Activated CD4-positive, alpha-beta T cell treated with anti-CD3 and anti-CD28 coated beads for 4 hours (primary cell): ENCODE results near the gene CCDC102B.
"Not testable (repeated sequence)": the region's sequence is repeated elsewhere in the genome, so short reads cannot be mapped to it uniquely, and the experiment has no call there.

Experiments
- DNase-seq, 2 donors: peaks; one replicate each; pipeline ENCODE4 v3.0.0-alpha.2; 2020

CCDC102B gene

DNA sequence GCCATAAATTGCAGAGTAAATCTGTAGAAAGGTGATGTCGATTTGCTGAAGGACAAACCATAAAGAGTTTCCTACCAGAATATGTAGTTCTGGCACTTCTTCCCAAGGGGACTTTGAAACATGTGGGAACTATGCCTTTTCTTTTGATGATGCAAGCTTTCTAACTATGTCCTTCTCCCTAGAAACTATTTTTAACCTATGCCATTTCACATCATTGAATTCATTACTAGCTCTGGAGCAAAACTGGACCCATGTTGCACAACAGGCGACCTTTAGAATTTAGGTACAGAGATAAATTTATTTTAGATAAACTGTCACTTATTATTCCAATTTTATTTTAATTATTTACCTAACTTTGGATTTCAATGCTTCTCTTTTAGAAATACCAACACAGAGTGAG, 186.5 kb downstream of the CCDC102B start:
- DNase-seq: no peak

DNA sequence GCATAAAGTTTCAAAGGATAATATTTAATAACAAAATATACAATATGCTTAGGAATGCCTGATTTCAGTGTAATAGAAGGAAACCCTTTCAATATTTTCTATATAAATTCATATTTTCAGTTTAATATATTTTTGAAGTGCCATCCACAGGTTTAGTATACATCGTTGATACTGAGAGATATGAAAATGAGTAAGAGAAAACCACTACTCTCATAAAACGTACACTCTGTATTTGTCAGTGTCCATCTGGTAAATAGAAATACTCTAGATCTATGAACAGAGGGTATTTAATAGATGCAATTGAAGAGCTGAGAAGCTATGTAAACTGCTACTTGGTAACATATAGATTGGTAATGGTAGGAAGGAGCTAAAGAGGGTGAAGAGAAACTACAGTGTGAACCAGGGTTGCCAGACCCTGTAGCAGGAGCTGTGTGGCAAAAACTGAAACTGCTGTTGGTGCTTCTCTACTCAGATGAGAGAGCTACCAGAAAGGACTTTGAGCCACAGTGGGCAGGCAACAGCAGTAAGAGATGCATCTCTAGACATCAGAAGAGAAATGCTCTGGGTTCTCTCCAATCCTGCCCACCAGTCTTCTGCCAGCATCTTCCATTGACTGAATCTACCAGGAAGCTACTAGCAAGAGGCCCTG, 187.4 kb downstream of the CCDC102B start:
- DNase-seq: no peak

DNA sequence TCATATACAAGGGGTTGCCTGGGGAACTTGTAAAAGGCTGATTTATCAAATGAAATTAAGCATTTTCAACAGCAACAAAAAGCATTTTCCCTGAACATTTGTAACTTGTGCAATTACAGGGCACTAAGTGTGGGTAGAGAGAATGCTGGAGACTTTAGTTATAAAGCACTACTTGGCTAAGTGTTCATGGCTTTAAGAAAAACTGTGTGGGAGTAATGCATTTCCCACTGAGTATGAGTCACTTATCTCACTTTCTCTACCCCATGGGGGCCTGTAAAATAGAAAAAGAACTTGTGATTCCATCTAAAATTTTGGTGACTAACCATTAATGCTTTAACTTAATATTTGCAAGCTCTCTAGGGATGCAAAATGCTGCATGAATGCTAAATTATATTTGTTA, 193.4 kb downstream of the CCDC102B start:
- no peak for DNase-seq

DNA sequence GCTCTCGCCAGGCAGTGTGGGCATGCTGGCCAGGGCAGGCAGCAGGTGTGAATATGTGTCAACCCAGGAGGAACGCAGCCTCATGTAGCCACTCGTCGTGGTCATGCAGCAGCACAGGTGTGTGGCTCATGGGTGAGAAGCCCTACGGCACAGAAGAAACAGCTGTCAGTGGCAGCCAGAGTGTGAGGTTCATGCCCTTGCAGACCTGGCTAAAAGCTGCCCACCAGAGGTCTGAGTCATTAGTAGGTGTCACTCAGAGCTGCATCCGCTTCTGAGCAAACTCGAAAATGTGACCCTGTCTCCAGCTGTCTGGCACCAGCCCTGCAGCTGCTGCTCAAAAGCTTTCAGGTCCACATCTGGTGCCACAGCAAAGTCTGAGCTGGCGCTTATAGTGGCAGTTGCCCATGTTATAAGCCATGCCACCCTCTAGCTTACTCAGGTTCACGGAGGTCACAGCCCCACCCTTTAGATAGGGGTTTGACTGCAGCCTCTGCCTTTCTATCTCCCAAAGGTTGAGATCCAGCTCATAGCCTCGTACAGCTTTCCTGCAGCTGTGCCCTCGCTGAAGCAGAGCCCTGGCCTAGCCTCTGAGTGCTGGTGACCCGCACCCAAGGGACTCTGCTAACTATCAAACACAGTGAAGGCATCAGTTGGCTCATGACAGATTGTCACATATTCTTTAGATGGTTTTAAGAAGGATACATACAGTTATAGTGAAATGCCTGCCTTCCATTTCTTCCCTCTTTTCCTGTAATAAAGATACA, 195.0 kb downstream of the CCDC102B start:
- DNase-seq: no peak

DNA sequence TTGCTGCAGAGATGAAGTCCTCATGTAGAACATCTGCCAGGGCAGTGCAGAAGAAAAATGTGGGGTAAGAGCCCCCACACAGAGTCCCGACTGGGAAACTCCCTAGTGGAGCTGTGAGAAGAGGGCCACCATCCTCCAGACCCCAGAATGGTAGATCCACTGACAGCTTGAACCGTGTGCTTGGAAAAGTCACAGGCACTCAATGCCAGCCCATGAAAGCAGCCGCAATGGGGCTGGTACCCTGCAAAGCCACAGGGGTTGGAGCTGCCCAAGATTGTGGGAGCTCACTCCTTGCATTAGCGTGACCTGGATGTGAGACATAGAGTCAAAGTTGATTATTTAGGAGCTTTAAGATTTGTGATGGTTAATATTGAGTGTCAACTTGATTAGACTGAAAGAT, 197.8 kb downstream of the CCDC102B start:
- DNase-seq: no peak

DNA sequence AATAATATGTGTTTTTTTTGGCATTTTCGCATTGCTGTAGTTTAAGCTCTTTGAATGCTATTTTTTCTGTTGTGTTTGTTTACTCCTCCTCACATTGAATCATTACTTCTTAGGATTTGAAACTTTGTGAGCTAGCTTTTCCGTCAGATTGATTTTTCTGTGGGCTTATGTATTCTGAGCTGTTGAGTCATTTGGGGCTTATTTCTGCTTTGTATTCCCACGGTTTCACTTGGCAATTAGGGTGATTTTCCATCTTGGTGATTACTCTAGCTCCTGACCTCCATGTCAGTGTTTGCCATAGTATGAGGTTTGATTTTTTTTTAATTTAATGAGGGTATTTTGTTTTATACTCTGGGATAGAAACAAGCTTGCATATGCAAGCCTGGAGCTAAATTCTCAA, 200.0 kb downstream of the CCDC102B start:
- no peak for DNase-seq

DNA sequence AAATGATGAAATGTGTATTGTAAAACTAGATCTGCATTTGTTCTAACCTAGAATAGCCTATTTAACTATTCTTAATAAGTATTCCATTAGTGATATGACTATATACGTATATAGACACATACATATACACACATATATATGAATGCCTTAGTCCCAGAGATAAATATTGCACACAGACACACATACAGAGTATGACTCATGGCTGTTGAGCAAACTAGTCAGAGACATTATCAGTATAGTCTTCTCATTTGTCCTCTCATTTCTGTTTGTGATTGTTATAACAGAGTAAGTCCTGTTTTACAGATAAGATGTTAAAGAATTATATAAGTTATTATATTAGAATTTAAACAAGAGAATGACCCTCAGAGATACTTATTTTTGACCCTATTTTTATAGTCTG, 202.5 kb downstream of the CCDC102B start:
- DNase-seq: no peak

DNA sequence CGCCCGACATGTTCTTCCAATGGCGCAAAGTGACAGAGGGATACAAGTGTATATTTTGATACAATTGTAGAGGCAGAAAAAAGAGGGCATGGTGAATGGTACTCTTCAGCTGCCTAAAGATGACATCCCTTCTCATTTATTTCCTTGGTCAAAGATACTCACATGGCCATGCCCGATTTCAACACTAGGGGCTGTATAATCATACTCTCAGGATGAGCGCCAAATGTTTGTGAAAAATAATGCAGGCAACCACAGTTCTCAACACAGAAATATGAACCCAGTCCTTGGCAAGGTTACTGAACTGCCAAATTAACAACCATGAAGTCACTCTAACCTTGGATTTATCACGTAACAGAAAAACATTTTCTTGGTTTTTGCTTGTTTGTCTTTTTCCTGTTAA, 204.4 kb downstream of the CCDC102B start:
- DNase-seq: no peak

DNA sequence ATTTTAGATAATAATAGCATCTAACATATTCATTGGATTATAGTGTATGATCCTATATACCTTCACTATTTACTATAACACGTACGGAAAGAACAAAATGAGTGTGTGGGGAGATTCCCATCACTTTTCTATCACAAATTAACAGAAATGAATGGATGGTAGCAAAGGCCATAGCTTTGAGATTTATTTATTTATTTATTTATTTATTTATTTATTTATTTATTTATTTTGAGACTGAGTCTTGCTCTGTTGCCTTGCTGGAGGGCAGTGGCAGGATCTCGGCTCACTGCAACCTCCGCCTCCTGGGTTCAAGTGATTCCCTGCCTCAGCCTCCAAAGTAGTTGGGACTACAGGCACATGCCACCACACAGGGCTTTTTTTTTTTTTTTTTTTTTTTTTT, 208.3 kb downstream of the CCDC102B start:
- not testable (repeated sequence) for DNase-seq

DNA sequence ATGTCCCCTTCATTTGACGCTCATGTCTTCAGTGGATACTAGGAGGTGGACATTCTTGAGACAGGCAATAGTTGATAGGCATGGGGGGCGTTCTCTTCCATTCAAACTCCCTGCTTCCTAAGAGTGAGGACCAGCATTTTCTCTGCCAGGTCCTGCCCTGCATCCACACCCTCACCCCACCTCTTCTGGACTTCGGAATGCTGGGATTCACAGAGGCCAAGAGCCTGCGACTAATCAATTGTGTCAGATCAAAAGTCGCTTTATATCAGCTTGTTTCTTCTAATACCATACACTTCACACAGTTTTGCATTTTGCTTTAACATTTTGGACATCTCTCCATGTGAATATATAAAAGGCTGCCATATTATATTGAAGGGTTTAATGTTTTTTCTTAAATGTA, 210.7 kb downstream of the CCDC102B start:
- no peak for DNase-seq

DNA sequence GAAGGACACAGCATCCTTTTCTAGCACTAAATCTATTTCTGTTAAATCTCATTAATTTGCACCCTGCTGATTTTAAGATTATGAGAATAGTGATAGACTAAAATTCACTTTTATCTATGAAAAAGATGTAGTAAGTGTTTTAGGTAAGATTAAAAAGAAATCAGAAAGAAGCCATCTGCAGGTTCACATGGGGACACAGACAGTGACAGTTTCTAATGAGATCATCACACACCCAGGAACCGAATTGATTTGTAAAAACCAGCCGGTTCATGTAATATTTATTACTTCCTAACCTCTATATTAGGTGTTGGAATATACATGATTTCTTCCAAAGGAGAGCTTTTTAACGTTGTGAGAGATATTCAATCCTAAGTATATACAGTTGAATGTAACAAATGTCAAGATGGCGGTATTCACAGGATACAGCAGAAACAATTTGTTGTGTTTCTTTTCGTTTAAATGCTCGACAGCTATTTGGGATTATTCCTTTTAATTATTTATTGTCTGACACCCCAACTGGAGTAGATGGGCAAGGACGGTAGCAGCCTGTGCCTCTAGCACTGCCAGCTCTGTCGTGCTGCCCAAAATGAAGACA, 223.4 kb downstream of the CCDC102B start:
- DNase-seq: no peak

DNA sequence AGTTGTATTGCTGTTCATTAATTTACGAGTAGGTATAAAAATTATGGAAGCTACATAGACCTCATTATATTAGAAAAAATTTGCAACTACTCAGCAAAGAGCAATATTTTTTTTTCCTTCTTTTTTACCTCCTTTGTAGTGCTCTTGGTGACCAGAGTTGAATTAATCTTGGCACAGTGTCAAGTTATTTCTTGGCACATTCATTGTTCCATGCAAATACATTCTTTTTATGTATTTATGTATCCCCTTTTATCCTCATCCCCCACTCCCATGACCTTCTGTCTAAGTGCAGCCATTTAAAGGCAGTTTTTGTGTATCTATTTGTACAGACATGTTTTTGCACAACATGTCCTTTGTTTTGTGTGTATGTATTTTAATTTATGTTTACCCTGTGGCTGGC, 224.5 kb downstream of the CCDC102B start:
- DNase-seq: no peak

DNA sequence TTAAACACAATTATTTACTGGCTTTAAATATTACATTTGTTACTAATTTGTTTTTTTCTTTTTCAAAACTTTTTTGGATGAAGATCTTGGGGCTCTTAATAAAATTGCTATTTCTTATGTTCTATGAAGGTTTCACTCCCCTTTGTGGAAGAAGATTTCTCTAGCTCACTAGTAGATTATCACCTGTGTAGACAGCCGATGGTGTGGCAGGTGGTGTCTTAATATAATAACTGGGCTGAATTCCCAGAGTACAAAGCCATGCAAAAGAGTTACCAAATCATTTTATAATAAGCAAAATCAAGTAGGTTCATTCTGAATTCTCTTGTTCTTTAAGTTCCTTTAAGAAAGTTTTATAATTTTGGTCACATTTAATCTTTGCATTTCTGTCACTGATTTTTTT, 233.7 kb downstream of the CCDC102B start:
- no peak for DNase-seq

DNA sequence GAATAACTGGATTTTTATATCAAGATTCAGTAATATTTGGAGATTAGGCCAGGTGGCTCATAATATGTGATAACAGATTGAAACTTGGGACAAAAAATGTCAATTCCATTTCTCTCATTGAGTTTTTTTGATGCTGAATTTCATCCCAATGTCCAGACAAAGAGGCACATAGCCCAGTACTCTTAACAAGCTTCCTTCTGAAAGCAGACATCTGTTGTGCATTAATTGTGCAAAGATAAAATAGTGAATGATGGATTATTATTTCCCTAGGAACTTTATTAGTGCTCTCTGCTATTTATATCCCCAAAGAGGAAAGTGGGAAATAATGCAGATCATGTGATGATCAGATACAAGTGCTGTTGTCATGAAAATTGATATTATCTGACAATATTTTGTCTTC, 234.1 kb downstream of the CCDC102B start:
- DNase-seq: no peak

DNA sequence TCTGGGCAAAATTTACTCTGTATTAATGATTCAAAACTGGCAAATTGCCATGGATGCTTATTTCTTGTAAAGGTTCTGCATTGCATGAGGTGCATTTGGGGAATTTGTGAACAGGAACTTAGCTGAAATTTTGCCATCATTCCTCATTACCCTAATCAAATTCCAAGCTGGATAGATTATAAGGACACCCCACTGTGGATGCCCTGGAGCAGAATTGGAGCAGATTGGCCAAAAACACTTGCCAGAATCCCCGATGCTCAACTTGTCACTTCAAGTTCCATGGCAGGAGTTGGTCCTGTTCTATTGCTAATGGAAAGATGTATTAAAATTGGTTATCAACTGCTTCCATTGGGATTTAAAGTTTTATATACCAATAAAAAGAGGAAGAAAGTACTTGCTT, 237.9 kb downstream of the CCDC102B start:
- DNase-seq: no peak

DNA sequence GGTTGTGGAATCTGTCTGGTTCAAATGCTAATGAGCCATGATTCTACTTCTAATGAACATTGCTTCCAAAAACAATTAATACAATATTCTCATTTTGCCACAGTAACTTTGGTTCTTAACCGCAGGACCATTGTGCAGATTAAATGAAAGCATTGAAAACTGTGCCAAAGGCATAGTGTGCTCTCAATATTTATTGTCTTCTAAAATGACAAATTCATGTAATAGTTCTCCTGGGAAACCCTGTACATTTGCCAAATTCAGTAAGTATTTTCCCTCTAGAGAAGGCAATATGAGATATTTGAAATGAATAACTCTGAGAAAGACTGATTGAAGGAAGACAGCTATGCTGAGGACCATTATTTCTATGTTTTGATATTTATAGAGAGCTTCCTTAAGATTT, 246.3 kb downstream of the CCDC102B start:
- DNase-seq: no peak

DNA sequence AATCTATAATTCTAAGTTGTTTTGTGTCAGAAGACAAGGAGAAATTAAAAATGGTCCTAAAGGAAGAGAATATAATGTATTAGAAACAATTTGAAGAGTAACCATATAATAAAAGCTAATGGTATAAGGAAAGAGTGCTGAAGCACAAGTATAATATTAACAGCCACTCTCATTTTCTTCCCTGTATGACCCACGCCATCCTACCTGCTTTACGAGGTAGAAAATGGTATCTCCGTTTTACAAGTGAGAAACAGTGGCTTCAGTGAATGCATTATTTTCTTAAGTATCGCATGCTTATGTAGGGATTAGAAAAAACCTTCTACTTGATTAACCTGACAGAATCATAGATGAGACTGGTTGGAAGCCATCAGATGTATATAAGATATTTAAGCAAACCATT, 266.2 kb downstream of the CCDC102B start:
- no peak for DNase-seq

DNA sequence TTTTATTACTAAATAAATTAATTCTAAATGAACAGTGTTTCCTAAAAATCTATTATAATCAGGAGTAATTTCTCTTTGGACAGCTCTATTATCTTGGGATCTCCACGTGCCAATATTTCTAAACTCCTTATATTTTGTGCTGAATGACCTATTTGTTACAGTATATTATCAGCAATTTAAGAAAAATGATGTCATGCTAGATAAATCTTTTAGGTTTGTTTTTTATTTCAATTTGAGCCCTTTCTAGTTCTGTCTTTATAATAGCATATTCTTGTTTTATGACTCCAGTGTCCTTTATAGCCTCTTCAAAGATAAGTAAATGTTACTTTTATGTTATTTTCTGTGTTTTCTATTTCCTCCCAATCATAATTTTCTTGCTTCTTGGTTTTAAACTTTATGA, 269.2 kb downstream of the CCDC102B start:
- DNase-seq: no peak

DNA sequence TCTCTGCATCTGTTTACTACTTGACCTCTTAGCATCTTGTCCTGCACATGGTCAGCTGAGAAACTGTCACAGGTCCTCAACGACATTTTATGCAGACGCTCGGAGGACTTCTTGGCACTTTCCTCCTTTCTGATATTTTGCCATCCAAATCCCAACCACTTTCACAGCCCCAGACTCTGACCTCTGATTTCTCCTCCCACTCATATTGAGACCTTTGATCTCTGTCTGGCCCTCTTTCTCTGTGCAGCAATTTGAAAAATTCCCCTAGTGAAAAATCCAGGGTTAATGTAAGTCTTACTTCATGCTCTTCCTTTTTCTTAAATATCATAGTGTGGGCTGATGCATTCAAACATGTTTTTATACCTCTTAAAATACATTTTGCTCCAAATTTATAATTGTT, 273.8 kb downstream of the CCDC102B start:
- DNase-seq: no peak

DNA sequence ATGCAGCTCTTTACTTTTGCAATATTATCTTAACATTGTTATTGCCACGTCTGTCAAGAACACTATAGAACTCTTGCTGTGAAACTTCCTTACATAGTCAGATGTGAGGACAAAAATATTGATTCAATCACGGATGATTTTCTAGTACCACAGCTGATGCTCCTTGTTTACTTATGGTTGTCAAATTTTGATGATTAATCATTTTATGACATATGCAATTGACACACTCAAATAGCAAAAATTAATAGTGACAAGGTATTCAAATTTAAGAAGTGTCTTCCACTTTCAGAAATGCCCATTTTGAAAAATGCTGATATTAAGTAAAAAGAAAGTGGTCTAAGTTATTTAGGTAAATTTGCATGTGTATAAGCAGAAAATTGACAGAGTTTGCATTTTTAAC, 284.0 kb downstream of the CCDC102B start:
- no peak for DNase-seq

DNA sequence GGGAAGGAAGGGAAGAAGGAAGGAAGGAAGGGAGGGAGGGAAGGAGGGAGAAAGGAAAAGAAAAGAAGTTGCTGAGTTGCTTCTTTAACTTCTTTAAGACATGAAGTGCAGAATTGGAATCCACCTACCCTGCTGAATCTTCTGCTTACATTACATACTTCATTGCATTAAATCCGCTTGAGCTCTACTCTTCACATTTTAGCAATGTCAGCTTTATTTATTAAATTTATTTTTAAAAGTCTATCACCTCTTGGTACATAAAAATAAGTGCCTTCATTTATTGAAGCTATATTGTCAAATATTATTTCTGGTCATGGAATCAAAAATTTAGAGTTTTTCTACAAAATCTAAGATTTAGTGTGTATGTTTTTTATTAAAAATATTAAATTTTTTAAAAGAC, 284.6 kb downstream of the CCDC102B start:
- no peak for DNase-seq

DNA sequence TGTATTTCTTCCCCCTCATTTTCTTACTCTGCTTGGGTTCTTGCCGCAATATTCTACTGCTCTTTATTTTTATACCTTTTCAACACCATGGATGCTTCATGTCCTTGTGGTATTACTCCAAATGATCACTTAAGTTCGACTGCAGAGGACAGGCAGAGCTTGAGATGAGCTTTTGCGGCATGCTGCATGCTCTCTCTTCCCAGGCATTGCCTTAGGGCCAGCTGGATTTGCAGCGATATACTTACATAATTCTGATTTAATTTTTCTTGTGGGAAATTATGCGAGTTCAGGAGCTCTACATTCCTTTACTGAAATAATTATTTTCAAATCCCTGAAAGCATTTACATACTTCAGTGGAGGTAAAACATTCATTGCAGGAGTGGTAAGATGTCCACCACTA, 288.1 kb downstream of the CCDC102B start:
- no peak for DNase-seq

DNA sequence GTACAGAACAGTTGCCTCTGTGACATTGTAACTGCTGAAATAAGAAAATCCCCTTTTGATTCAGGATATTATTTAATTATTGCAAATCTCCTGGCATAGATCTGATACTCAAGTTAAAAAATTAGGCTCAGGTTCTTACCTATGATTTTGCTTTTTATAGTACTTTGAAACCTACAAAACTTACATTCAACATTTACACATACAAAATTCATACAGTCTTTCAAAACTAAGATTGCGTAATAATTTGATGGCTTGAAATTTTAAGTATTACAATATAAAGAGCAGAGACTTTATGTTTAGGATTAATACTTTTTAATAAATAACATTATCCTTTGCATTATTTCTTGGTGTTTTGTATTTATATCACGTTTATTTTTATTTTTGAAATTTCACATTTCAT, 291.1 kb downstream of the CCDC102B start:
- no peak for DNase-seq

DNA sequence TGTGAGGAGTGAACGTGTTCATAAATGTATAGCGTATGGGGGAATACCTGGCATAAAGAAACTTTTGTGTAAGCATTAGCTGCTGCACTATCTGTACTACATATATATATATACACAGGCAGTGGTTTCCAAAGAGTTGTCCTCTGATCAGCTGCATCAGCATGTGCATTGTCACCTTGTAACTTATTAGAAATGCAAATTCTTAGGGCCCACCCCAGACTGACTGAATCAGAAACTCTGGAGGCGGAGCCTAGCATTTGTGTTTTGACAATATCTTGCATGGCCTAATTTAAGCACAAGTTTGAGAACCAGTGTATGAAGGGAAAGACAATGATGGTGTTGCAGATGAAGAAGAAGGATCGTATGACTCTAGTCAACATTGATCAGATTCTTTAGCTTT, 299.5 kb downstream of the CCDC102B start:
- no peak for DNase-seq

DNA sequence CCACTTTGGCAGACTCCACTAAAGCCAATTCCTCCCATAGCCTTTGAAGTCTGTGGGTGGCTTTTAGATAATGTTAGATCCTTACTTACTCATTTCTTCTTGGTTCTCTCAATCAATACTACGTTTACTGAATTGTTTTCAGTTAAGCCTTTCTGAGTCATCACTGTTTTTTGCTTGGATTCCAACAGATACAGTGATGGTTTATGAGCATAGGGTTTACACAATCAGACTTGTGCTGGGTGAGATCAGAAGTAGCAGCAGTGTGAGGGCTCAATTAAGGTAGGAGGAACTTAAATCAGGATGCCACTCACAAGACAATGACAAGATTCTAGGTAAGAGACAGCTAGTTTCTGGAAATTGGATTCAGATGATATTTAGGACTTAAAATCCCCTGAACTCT, 305.1 kb downstream of the CCDC102B start:
- no peak for DNase-seq
